ENCODE data around the gene JAZF1. TPM values are rescaled to one million over a fixed set of nuclear protein-coding genes. Genes with fewer than 3 reads are reported as not detected.

The JAZF1 gene
- total and polyA plus RNA-seq, 10 of the 15 experiments (the other 5 are each of a cell fraction or from before 2014, with no cell fraction given) = 0.04 to 0.82 (median 0.15) TPM; not detected in 3

DNA sequence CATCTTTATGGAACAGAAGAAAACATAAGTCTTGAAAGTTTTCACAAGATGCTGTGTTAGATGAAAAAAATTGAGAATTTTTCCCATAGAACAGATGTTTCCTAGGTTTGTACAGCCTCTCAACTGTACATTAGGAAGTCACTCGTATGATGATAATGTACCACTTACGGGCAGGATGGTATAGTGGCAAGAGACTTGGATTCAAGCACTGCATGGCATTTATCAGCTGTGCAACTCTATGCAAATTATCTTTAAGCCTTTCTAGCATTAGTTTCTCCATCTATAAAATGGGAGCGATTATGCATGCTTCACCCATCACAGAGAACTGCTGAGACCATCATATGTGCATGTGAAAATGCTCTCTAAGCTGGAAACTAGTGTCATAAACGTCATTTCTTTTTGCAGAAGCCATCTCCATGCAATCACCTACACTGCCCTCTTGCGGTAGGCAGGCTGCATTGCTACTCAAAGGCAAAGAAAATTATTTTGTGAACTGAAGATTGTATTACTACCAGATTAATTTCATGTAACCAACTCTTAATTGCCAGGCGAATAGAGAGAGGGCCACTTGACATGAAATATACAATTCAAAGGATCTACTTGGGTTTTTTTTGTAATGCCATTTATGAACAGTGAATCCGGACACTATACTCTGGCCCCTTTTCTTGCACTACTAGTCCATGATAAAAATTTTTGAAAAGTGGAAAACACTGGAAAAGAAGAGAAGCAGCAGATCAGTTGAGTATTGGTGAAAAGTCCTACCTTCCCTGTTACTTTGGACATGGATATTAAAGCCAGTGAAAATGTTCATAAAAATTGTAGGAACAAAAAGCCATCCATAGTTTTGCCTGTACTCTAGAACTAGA lies 102.3 kb downstream of the JAZF1 start (continued):
- TF ChIP-seq SMC3 (IDR thresholded peaks at IDR 0.05; ENCODE audit: borderline replicate concordance, low read length) (peak; percentile 77), CHD1 (IDR thresholded peaks at IDR 0.05; ENCODE audit: low read depth, low read length) (no peak), YY1 (IDR thresholded peaks at IDR 0.05; ENCODE audit: low read depth, low read length) (peak; percentile 66), RCOR1 (conservative IDR thresholded peaks at IDR 0.05; ENCODE audit: low read depth, low read length) (no peak), IKZF1 (conservative IDR thresholded peaks at IDR 0.05) (no peak), NKRF (conservative IDR thresholded peaks at IDR 0.05) (no peak), BCL11A (IDR thresholded peaks at IDR 0.05; ENCODE audit: low read depth, low read length) (no peak), SP1 (IDR thresholded peaks at IDR 0.05; ENCODE audit: low read depth, low read length) (no peak), MEF2B (IDR thresholded peaks at IDR 0.05; ENCODE audit: partially characterized antibody, poor library complexity, severe bottlenecking) (no peak), CREM (IDR thresholded peaks at IDR 0.05; ENCODE audit: low read depth) (peak; percentile 48; the same call in 1 of the 2 replicates), GATAD2B (conservative IDR thresholded peaks at IDR 0.05; ENCODE audit: low read depth) (no peak), ATF7 (IDR thresholded peaks at IDR 0.05; ENCODE audit: low read depth) (peak; percentile 18; the same call in 1 of the 2 replicates), JUND (IDR thresholded peaks at IDR 0.05; ENCODE audit: low read depth, low read length) (no peak), KDM1A (IDR thresholded peaks at IDR 0.05; ENCODE audit: borderline replicate concordance) (no peak), ZBTB11 (CRISPR knock-in tag; IDR thresholded peaks at IDR 0.05) (no peak), ZNF384 (IDR thresholded peaks at IDR 0.05; ENCODE audit: borderline replicate concordance, low read depth, low read length) (no peak), ZZZ3 (IDR thresholded peaks at IDR 0.05; ENCODE audit: control insufficient read depth, insufficient read length, low read depth) (no peak), ETV6 (conservative IDR thresholded peaks at IDR 0.05 in 1 of 2, IDR thresholded peaks at IDR 0.05 in 1 of 2; ENCODE audit: borderline replicate concordance in 1 of 2, low read depth in 1 of 2) (no peak), MXI1 (IDR thresholded peaks at IDR 0.05; ENCODE audit: low read depth, low read length) (no peak), ZNF592 (IDR thresholded peaks at IDR 0.05) (no peak), RBBP5 (conservative IDR thresholded peaks at IDR 0.05) (no peak)
